IMR-90 (cell line): Measurements from ENCODE around the gene TRIM10. TPM values are rescaled to one million over a fixed set of nuclear protein-coding genes. Genes with fewer than 3 reads are reported as not detected.

Source experiments
- ATAC-seq: fragments of 200-7000 bp; cut with Tn5 transposase; 2 replicates; pipeline ENCODE4 v1.9.1; 2020; ENCODE audit warnings: low read depth, mild to moderate bottlenecking, moderate library complexity
- BruUV-seq: library from RNA; stranded (reverse); fragments of 400-500 nt; replicated peaks from 2 replicates; lab custom pipeline; 2021; lab: Mats Ljungman, UMichigan
- CTCF ChIA-PET: fragments of 300-600 bp; formaldehyde crosslinking; extraction: SDS; loops from one replicate; lab custom pipeline; 2021; ENCODE audit warnings: antibody characterized with exemption; lab: Yijun Ruan, JAX
- POLR2A ChIA-PET: fragments of 300-600 bp; sonication (Branson Sonifier 250); formaldehyde crosslinking; loops from one replicate; lab custom pipeline; 2022; ENCODE audit warnings: antibody characterized with exemption; ENCODE audit not compliant: unreplicated experiment; lab: Charles Lee
- DNase-seq: peaks from one replicate; pipeline ENCODE4 v3.0.0; 2013
- H2AFZ ChIP-seq: replicated peaks from 2 replicates; pipeline ENCODE3; 2013; ENCODE audit warnings: low read length, mild to moderate bottlenecking; ENCODE audit not compliant: poor library complexity
- H2AK5ac ChIP-seq: 2 replicates; pipeline ENCODE4 v1.6.1; 2013; ENCODE audit warnings: low read depth, low read length, inconsistent platforms
- H2AK9ac ChIP-seq: replicated peaks from 2 replicates; pipeline ENCODE3; 2013; ENCODE audit warnings: mild to moderate bottlenecking, low read depth, low read length, moderate library complexity; ENCODE audit not compliant: poor library complexity
- H2BK120ac ChIP-seq: 2 replicates; pipeline ENCODE4 v1.6.1; 2013; ENCODE audit warnings: low read depth, low read length, inconsistent platforms
- H2BK15ac ChIP-seq: 3 replicates; pipeline ENCODE4 v1.6.1; 2013; ENCODE audit warnings: low read depth, low read length, inconsistent platforms
- H2BK20ac ChIP-seq: 2 replicates; pipeline ENCODE4 v1.6.1; 2013; ENCODE audit warnings: low read depth, mild to moderate bottlenecking, inconsistent platforms, low read length, moderate library complexity
- H2BK5ac ChIP-seq: 2 replicates; pipeline ENCODE4 v1.6.1; 2013; ENCODE audit warnings: mild to moderate bottlenecking, low read depth, low read length, inconsistent platforms; ENCODE audit not compliant: poor library complexity, severe bottlenecking
- H3K14ac ChIP-seq: replicated peaks from 2 replicates; pipeline ENCODE4 v1.6.1; 2013; ENCODE audit warnings: low read depth, low read length, inconsistent platforms
- H3K18ac ChIP-seq: 2 replicates; pipeline ENCODE4 v1.6.1; 2013; ENCODE audit warnings: low read depth, low read length, control low read depth
- H3K23ac ChIP-seq: 2 replicates; pipeline ENCODE4 v1.6.1; 2013; ENCODE audit warnings: low read depth, low read length, inconsistent platforms
- H3K27ac ChIP-seq: 2 replicates; pipeline ENCODE4 v1.5.1; 2013; ENCODE audit warnings: mild to moderate bottlenecking, control low read depth, low read length; ENCODE audit not compliant: insufficient read depth
- H3K27me3 ChIP-seq: 2 replicates; pipeline ENCODE4 v1.6.1; 2013; ENCODE audit warnings: low read length; ENCODE audit not compliant: control insufficient read depth, insufficient read depth
- H3K36me3 ChIP-seq: 2 replicates; pipeline ENCODE4 v1.6.1; 2013; ENCODE audit warnings: low read length, mixed read lengths; ENCODE audit not compliant: control insufficient read depth, insufficient read depth
- H3K4ac ChIP-seq: 2 replicates; pipeline ENCODE4 v1.6.1; 2013; ENCODE audit warnings: low read depth, low read length, inconsistent platforms
- H3K4me1 ChIP-seq: 2 replicates; pipeline ENCODE4 v1.6.1; 2013; ENCODE audit warnings: low read length, mixed read lengths; ENCODE audit not compliant: control insufficient read depth, insufficient read depth
- H3K4me2 ChIP-seq: 2 replicates; pipeline ENCODE4 v1.6.1; 2013; ENCODE audit warnings: low read depth, mild to moderate bottlenecking, control low read depth, low read length, moderate library complexity
- H3K4me3 ChIP-seq: 2 replicates; pipeline ENCODE4 v1.5.1; 2013; ENCODE audit warnings: low read depth, mild to moderate bottlenecking, control low read depth, low read length, moderate library complexity; ENCODE audit not compliant: insufficient read depth
- H3K56ac ChIP-seq: 2 replicates; pipeline ENCODE4 v1.6.1; 2013; ENCODE audit warnings: low read length, inconsistent platforms; ENCODE audit not compliant: insufficient read depth; ENCODE audit errors: extremely low read depth
- H3K79me1 ChIP-seq, 2 experiments: 2 replicates each; pipeline ENCODE4 v1.6.1; 2013; ENCODE audit warnings: low read length in 2 of 2, inconsistent platforms in 1 of 2, low read depth in 1 of 2
- H3K9ac ChIP-seq: 2 replicates; pipeline ENCODE4 v1.6.1; 2013; ENCODE audit warnings: low read depth, low read length, control low read depth
- H3K9me1 ChIP-seq: 2 replicates; pipeline ENCODE4 v1.6.1; 2013; ENCODE audit warnings: low read length, inconsistent platforms; ENCODE audit not compliant: insufficient read depth
- H3K9me3 ChIP-seq: 2 replicates; pipeline ENCODE4 v1.6.1; 2013; ENCODE audit warnings: low read length; ENCODE audit not compliant: control insufficient read depth, insufficient read depth
- H4K20me1 ChIP-seq: 2 replicates; pipeline ENCODE4 v1.6.1; 2013; ENCODE audit warnings: low read length, inconsistent platforms; ENCODE audit not compliant: insufficient read depth
- H4K5ac ChIP-seq: 2 replicates; pipeline ENCODE4 v1.6.1; 2013; ENCODE audit warnings: mild to moderate bottlenecking, low read depth, low read length, control low read depth
- H4K8ac ChIP-seq, 2 experiments: 2 replicates each; pipeline ENCODE4 v1.6.1; 2013; ENCODE audit warnings: low read depth in 2 of 2, low read length in 2 of 2, control low read depth in 1 of 2, inconsistent platforms in 1 of 2
- H4K91ac ChIP-seq: 2 replicates; pipeline ENCODE4 v1.6.1; 2013; ENCODE audit warnings: low read depth, low read length, inconsistent platforms; ENCODE audit not compliant: insufficient read depth
- BHLHE40 ChIP-seq: fragments of 150-350 bp; IDR thresholded peaks from 2 replicates; pipeline ENCODE4 v1.6.1; 2016; ENCODE audit warnings: mild to moderate bottlenecking, low read depth, low read length
- CEBPB ChIP-seq: IDR thresholded peaks from 2 replicates; pipeline ENCODE4 v1.6.1; 2012; ENCODE audit warnings: low read depth, low read length, improper control_type of control experiment
- CHD1 ChIP-seq: IDR thresholded peaks from 2 replicates; pipeline ENCODE4 v1.6.1; 2012; ENCODE audit warnings: low read depth, low read length, improper control_type of control experiment
- CTCF ChIP-seq: conservative IDR thresholded peaks from 2 replicates; pipeline ENCODE4 v1.5.1; 2012; ENCODE audit warnings: mild to moderate bottlenecking, low read depth, low read length, improper control_type of control experiment
- ELK1 ChIP-seq: fragments of 150-350 bp; IDR thresholded peaks from 2 replicates; pipeline ENCODE4 v1.6.1; 2016; ENCODE audit warnings: low read depth, mild to moderate bottlenecking, low read length, moderate library complexity, borderline replicate concordance
- FOS ChIP-seq: fragments of 150-350 bp; IDR thresholded peaks from 2 replicates; pipeline ENCODE4 v1.6.1; 2016; ENCODE audit warnings: low read depth, low read length
- MAFK ChIP-seq: IDR thresholded peaks from 2 replicates; pipeline ENCODE4 v1.6.1; 2012; ENCODE audit warnings: low read depth, low read length, improper control_type of control experiment
- MAZ ChIP-seq: IDR thresholded peaks from 2 replicates; pipeline ENCODE4 v1.6.1; 2012; ENCODE audit warnings: low read depth, mild to moderate bottlenecking, low read length, improper control_type of control experiment, moderate library complexity, borderline replicate concordance
- MXI1 ChIP-seq: IDR thresholded peaks from 2 replicates; pipeline ENCODE4 v1.6.1; 2012; ENCODE audit warnings: low read depth, mild to moderate bottlenecking, low read length, moderate library complexity, borderline replicate concordance
- NFE2L2 ChIP-seq: fragments of 150-350 bp; IDR thresholded peaks from 2 replicates; pipeline ENCODE4 v1.6.1; 2016; ENCODE audit warnings: low read depth, mild to moderate bottlenecking, low read length
- POLR2A ChIP-seq: IDR thresholded peaks from 2 replicates; pipeline ENCODE4 v1.6.1; 2012; ENCODE audit warnings: mild to moderate bottlenecking, low read depth, low read length
- RAD21 ChIP-seq: IDR thresholded peaks from 2 replicates; pipeline ENCODE4 v1.6.1; 2012; ENCODE audit warnings: low read length, improper control_type of control experiment
- RCOR1 ChIP-seq: IDR thresholded peaks from 2 replicates; pipeline ENCODE4 v1.6.1; 2012; ENCODE audit warnings: mild to moderate bottlenecking, low read length, improper control_type of control experiment; ENCODE audit not compliant: insufficient replicate concordance
- RFX5 ChIP-seq: IDR thresholded peaks from 2 replicates; pipeline ENCODE4 v1.8.0; 2012; ENCODE audit warnings: low read depth, mild to moderate bottlenecking, low read length, moderate library complexity
- SMC3 ChIP-seq: fragments of 150-350 bp; IDR thresholded peaks from 2 replicates; pipeline ENCODE4 v1.6.1; 2016; ENCODE audit warnings: low read depth, mild to moderate bottlenecking, antibody characterized with exemption, low read length, moderate library complexity
- USF2 ChIP-seq: fragments of 150-350 bp; IDR thresholded peaks from 2 replicates; pipeline ENCODE4 v1.6.1; 2017; ENCODE audit warnings: mild to moderate bottlenecking, antibody characterized with exemption, low read length, low read depth
- WGBS, 2 experiments: methylation state at CpG; one replicate each; pipeline versions ENCODE4 v1.1.5 to v1.1.7; 2013; ENCODE audit warnings: missing lambda C conversion rate in 2 of 2; ENCODE audit not compliant: insufficient read length in 1 of 2; ENCODE audit errors: extremely low coverage in 2 of 2; 5-methylcytosine and 5-hydroxymethylcytosine counted together
- dilution Hi-C: fragments of 300-500 bp; cut with HindIII; formaldehyde crosslinking; loops from one replicate; pipeline ENCODE4 v1.14.3; 2018; ENCODE audit warnings: low sequenced_read_pairs; ENCODE audit not compliant: unreplicated experiment
- in situ Hi-C: fragments of 300-500 bp; cut with MboI; formaldehyde crosslinking; loops from 3 replicates; pipeline ENCODE4 v1.14.3; 2019; ENCODE audit warnings: low sequenced_read_pairs, inconsistent platforms, mixed read lengths
- intact Hi-C: fragments of 100-400 bp; cut with micrococcal nuclease; formaldehyde crosslinking; loops from 2 replicates; pipeline ENCODE4 v1.10.0; 2022
- polyA plus RNA-seq, 3 experiments: library from polyadenylated mRNA; depleted of rRNA; stranded (reverse); fragments of >200 nt; gene quantifications; 2 replicates each; pipeline ENCODE4 v1.2.3, GENCODE V29; 2012; ENCODE audit warnings: low replicate concordance in 1 of 3
- total RNA-seq: library from RNA; depleted of rRNA; stranded (reverse); fragments of >200 nt; gene quantifications from 2 replicates; pipeline ENCODE4 v1.2.3, GENCODE V29; 2012

The TRIM10 gene
- total and polyA plus RNA-seq, 2 of the 4 experiments (the other 2 are of a cell fraction): not detected

GRCh38 chr6:30163918-30164654 is 3.1 kb upstream of the TRIM10 start:
- H4K5ac ChIP-seq: no peak overlapping the region
- H3K4me1 ChIP-seq: no peaks in the 10 kb centered on the region
- no peak overlapping the region for H3K4ac ChIP-seq
- H4K91ac ChIP-seq: no peak overlapping the region
- no peak overlapping the region for H3K18ac ChIP-seq
- no peaks in the 10 kb centered on the region for H3K79me1 ChIP-seq
- H3K14ac ChIP-seq: no peak overlapping the region
- H3K9ac ChIP-seq: no peak overlapping the region
- H2AFZ ChIP-seq: no peak overlapping the region
- H3K9me1 ChIP-seq: no peaks in the 10 kb centered on the region
- dilution Hi-C loops (no loop called here), in situ Hi-C loops (no loop called here), intact Hi-C loops (no loop called here)
- no peak overlapping the region for H3K4me2 ChIP-seq
- H2AK9ac ChIP-seq: no peak overlapping the region
- no peaks in the 10 kb centered on the region for H3K9me3 ChIP-seq
- DNase-seq (no peak), ATAC-seq (no peak)
- no peak overlapping the region for H2BK15ac ChIP-seq
- no peak overlapping the region for H2BK120ac ChIP-seq
- no peak overlapping the region for H3K56ac ChIP-seq
- no peaks in the 10 kb centered on the region for H3K36me3 ChIP-seq
- no TSS peak for BruUV-seq
- no peak overlapping the region for H2AK5ac ChIP-seq
- ChIA-PET POLR2A (no interaction called here), CTCF (no interaction called here)
- no peak overlapping the region for H2BK5ac ChIP-seq
- H4K8ac ChIP-seq: no peak overlapping the region
- H3K27me3 ChIP-seq: peaks cover 39% of the 10 kb centered on the region
- no peak overlapping the region for H3K23ac ChIP-seq
- H3K27ac ChIP-seq: no peak overlapping the region
- no CpG with 5 or more reads among the region's 16 CpGs for WGBS, 2 experiments
- TF ChIP-seq RAD21: no peak
- no peak for TF ChIP-seq SMC3
- TF ChIP-seq POLR2A: no peak
- TF ChIP-seq NFE2L2: no peak
- no peak for TF ChIP-seq MXI1
- no peak for TF ChIP-seq RFX5
- TF ChIP-seq CHD1: no peak
- TF ChIP-seq USF2: no peak
- TF ChIP-seq ELK1: no peak
- TF ChIP-seq BHLHE40: no peak
- TF ChIP-seq CTCF: no peak
- TF ChIP-seq CEBPB: no peak
- no peak for TF ChIP-seq MAFK
- TF ChIP-seq RCOR1: no peak
- TF ChIP-seq MAZ: no peak
- TF ChIP-seq FOS: no peak
- no peak overlapping the region for H2BK20ac ChIP-seq
- no peaks in the 10 kb centered on the region for H4K20me1 ChIP-seq
- H3K4me3 ChIP-seq: no peak overlapping the region
